Endothelial cell (in vitro differentiated cells): ENCODE data around the gene RBFOX2. TPM values are rescaled to one million over a fixed set of nuclear protein-coding genes. Genes with fewer than 3 reads are reported as not detected.

Experiments used
- DNase-seq: peaks from one replicate; pipeline ENCODE4 v3.0.0; 2021; ENCODE audit warnings: low spot score
- H3K27ac Mint-ChIP-seq: one replicate; pipeline ENCODE4 v1.8.0; 2021; ENCODE audit warnings: mixed read lengths, inconsistent platforms; ENCODE audit not compliant: unreplicated experiment
- H3K27me3 Mint-ChIP-seq: one replicate; pipeline ENCODE4 v1.8.0; 2021; ENCODE audit warnings: mild to moderate bottlenecking, moderate library complexity, mixed read lengths, inconsistent platforms; ENCODE audit not compliant: unreplicated experiment
- H3K36me3 Mint-ChIP-seq: one replicate; pipeline ENCODE4 v1.8.0; 2021; ENCODE audit warnings: mild to moderate bottlenecking, low read depth, mixed read lengths, inconsistent platforms; ENCODE audit not compliant: unreplicated experiment
- H3K4me1 Mint-ChIP-seq: one replicate; pipeline ENCODE4 v1.8.0; 2021; ENCODE audit warnings: mild to moderate bottlenecking, mixed read lengths, inconsistent platforms; ENCODE audit not compliant: unreplicated experiment
- H3K4me3 Mint-ChIP-seq: one replicate; pipeline ENCODE4 v1.8.0; 2021; ENCODE audit warnings: mild to moderate bottlenecking, mixed read lengths, inconsistent platforms; ENCODE audit not compliant: unreplicated experiment
- H3K9me3 Mint-ChIP-seq: one replicate; pipeline ENCODE4 v1.8.0; 2021; ENCODE audit warnings: mixed read lengths, inconsistent platforms; ENCODE audit not compliant: unreplicated experiment
- CTCF ChIP-seq: fragments of 200-600 bp; sonication (generic); IDR thresholded peaks from one replicate; pipeline ENCODE4 v1.5.0; 2021; ENCODE audit warnings: antibody characterized with exemption; ENCODE audit not compliant: unreplicated experiment
- total RNA-seq: library from RNA; stranded (reverse); fragmentation: NEBNext Ultra II Directional; extraction: Animal tissue kit (Norgen Biotek cat#: 25700); gene quantifications from one replicate; pipeline ENCODE4 v1.2.1, GENCODE V29; 2021; ENCODE audit not compliant: unreplicated experiment

RBFOX2 gene
- total RNA-seq, 1 donor from 2014 or later = 228 TPM

- Mint-ChIP-seq H3K27ac (no peak overlapping the region), H3K4me3 (no peak overlapping the region), H3K9me3 (no peaks in the 10 kb centered on the region), H3K36me3 (peaks cover 57% of the 10 kb centered on the region), H3K27me3 (peaks cover 6% of the 10 kb centered on the region), H3K4me1 (no peaks in the 10 kb centered on the region)
- no peak for DNase-seq
- no peak for TF ChIP-seq CTCF
Observed at GRCh38 chr22:35743326-35743860, 285.2 kb downstream of the RBFOX2 start.

GRCh38 chr22:35742342-35743100, 286.1 kb downstream of the RBFOX2 start:
- Mint-ChIP-seq H3K27ac (no peak overlapping the region), H3K4me1 (no peaks in the 10 kb centered on the region), H3K27me3 (peaks cover 6% of the 10 kb centered on the region), H3K36me3 (peaks cover 66% of the 10 kb centered on the region), H3K4me3 (peak overlapping the region; percentile 33), H3K9me3 (no peaks in the 10 kb centered on the region)
- DNase-seq = no peak
- no peak for TF ChIP-seq CTCF

- DNase-seq = no peak
- Mint-ChIP-seq H3K27ac (no peak overlapping the region), H3K4me1 (no peaks in the 10 kb centered on the region)
Observed at GRCh38 chr22:35740616-35741015, 288.0 kb downstream of the RBFOX2 start.

DNA sequence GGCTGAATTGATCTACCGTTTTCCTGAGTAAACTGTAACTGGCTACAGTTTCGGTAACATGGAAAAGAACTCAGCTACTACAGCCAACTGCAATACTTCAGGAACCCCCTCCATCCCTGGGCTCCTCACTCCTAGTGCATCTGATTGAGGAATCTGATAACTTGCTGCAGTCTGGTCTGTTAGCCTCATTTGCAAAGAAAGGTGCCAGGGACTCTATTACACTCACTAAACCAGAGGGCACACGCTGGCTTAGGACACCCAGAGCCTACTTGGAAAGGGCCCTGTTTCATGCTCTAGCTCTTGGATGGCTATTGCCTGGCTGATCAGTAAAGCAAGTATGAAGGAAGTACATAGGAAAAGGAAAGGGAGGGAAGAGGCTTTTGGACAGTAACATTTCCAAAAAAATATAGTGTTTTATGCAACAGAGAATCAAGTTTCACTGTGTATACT, 288.7 kb downstream of the RBFOX2 start:
- H3K9me3 Mint-ChIP-seq = no peaks in the 10 kb centered on the region
- H3K27me3 Mint-ChIP-seq = peaks cover 10% of the 10 kb centered on the region
- no peak overlapping the region for H3K4me3 Mint-ChIP-seq
- H3K4me1 Mint-ChIP-seq = no peaks in the 10 kb centered on the region
- peak overlapping the region; percentile 22 for H3K27ac Mint-ChIP-seq
- DNase-seq = no peak
- TF ChIP-seq CTCF = no peak
- H3K36me3 Mint-ChIP-seq = peaks cover 66% of the 10 kb centered on the region

More at GRCh38 chr22:35740616-35741015, 288.0 kb downstream of the RBFOX2 start:
- Mint-ChIP-seq H3K9me3 (no peaks in the 10 kb centered on the region), H3K27me3 (peaks cover 10% of the 10 kb centered on the region), H3K36me3 (peaks cover 69% of the 10 kb centered on the region), H3K4me3 (no peak overlapping the region)
- no peak for TF ChIP-seq CTCF
